H1 (cell line): ENCODE measurements around the gene RBM43. TPM values are rescaled to one million over a fixed set of nuclear protein-coding genes. Genes with fewer than 3 reads are reported as not detected.
A peak's percentile ranks its signal among the peaks of the same experiment; 100 is the strongest.

Experiments
- CTCF ChIA-PET: fragments of 300-600 bp; sonication (Branson Sonifier 250); formaldehyde crosslinking; loops from one replicate; lab custom pipeline; 2021; ENCODE audit not compliant: partially characterized antibody; lab: Charles Lee
- POLR2A ChIA-PET: fragments of 300-600 bp; sonication (Branson Sonifier 250); formaldehyde crosslinking; loops from one replicate; lab custom pipeline; 2021; ENCODE audit warnings: inconsistent platforms; ENCODE audit not compliant: partially characterized antibody; lab: Charles Lee
- DNase-seq, 2 experiments: peaks; one replicate each; pipeline versions ENCODE4 v3.0.0 to v3.0.0-alpha.2; 2010 to 2022; ENCODE audit warnings: low spot score in 2 of 2, low read depth in 1 of 2, mixed read lengths in 1 of 2
- FAIRE-seq: peaks from 2 replicates; lab custom pipeline; 2011; peaks lifted over from hg19 to GRCh38; lab: Jason Lieb, UNC
- H2AFZ ChIP-seq: 2 replicates; pipeline ENCODE4 v1.8.1; 2012; ENCODE audit warnings: low read length, inconsistent platforms
- H2AK5ac ChIP-seq: 2 replicates; pipeline ENCODE4 v1.6.1; 2013; ENCODE audit warnings: low read depth, low read length
- H2BK120ac ChIP-seq: replicated peaks from 2 replicates; pipeline ENCODE3; 2013; ENCODE audit warnings: low read depth, low read length, inconsistent platforms
- H2BK12ac ChIP-seq: 2 replicates; pipeline ENCODE4 v1.6.1; 2013; ENCODE audit warnings: low read depth, low read length
- H2BK15ac ChIP-seq: 2 replicates; pipeline ENCODE4 v1.6.1; 2013; ENCODE audit warnings: low read length
- H2BK20ac ChIP-seq: 2 replicates; pipeline ENCODE4 v1.6.1; 2013; ENCODE audit warnings: low read length
- H2BK5ac ChIP-seq: 2 replicates; pipeline ENCODE4 v1.6.1; 2013; ENCODE audit warnings: low read depth, low read length
- H3K14ac ChIP-seq: 2 replicates; pipeline ENCODE4 v1.6.1; 2013; ENCODE audit warnings: inconsistent platforms; ENCODE audit not compliant: insufficient read length
- H3K18ac ChIP-seq: 2 replicates; pipeline ENCODE4 v1.6.1; 2013; ENCODE audit warnings: low read length; ENCODE audit errors: extremely low read depth
- H3K23ac ChIP-seq: 2 replicates; pipeline ENCODE4 v1.6.1; 2013; ENCODE audit warnings: inconsistent platforms; ENCODE audit not compliant: insufficient read length
- H3K23me2 ChIP-seq: 2 replicates; pipeline ENCODE4 v1.6.1; 2013; ENCODE audit warnings: low read depth, low read length
- H3K27ac ChIP-seq: 2 replicates; pipeline ENCODE4 v1.6.1; 2011; ENCODE audit warnings: low read depth, low read length, inconsistent platforms
- H3K27me3 ChIP-seq, 4 experiments: replicated peaks in 1 of 4; 1 replicate in 1 of 4; 2 replicates in 3 of 4; pipeline versions ENCODE4 v1.6.1 to v1.8.1; 2011 to 2013; ENCODE audit warnings: low read length in 3 of 4, mild to moderate bottlenecking in 3 of 4, inconsistent platforms in 2 of 4, mixed read lengths in 2 of 4, moderate library complexity in 1 of 4; ENCODE audit not compliant: control insufficient read depth in 3 of 4, insufficient read depth in 3 of 4; ENCODE audit errors: extremely low read depth in 1 of 4
- H3K36me3 ChIP-seq, 4 experiments: 2 replicates each; pipeline versions ENCODE4 v1.6.1 to v1.8.1; 2011 to 2013; ENCODE audit warnings: mild to moderate bottlenecking in 4 of 4, low read length in 3 of 4, moderate library complexity in 2 of 4, control low read depth in 1 of 4, inconsistent platforms in 1 of 4; ENCODE audit not compliant: insufficient read depth in 4 of 4, control insufficient read depth in 2 of 4
- H3K4ac ChIP-seq: replicated peaks from 2 replicates; pipeline ENCODE3; 2013; ENCODE audit warnings: low read length, low read depth, mixed read lengths, inconsistent platforms; ENCODE audit not compliant: insufficient read length
- H3K4me1 ChIP-seq, 4 experiments: replicated peaks in 1 of 4; 1 replicate in 1 of 4; 2 replicates in 3 of 4; pipeline versions ENCODE4 v1.6.1 to v1.8.1; 2011 to 2013; ENCODE audit warnings: low read length in 3 of 4, inconsistent platforms in 2 of 4, mixed read lengths in 1 of 4; ENCODE audit not compliant: insufficient read depth in 4 of 4, control insufficient read depth in 3 of 4
- H3K4me2 ChIP-seq, 2 experiments: 2 replicates each; pipeline versions ENCODE4 v1.6.1 to v1.8.1; 2011 to 2013; ENCODE audit warnings: low read depth in 2 of 2, low read length in 2 of 2, control low read depth in 1 of 2, inconsistent platforms in 1 of 2, mild to moderate bottlenecking in 1 of 2; ENCODE audit not compliant: insufficient read depth in 1 of 2
- H3K4me3 ChIP-seq, 4 experiments: fragments of 200-600, 300-600 bp in 1 of 4; sonication (generic), shearing (Covaris generic), sonication (Bioruptor Twin) in 1 of 4; 2 replicates each; pipeline versions ENCODE4 v1.5.1 to v1.8.1; 2011 to 2016; ENCODE audit warnings: low read length in 4 of 4, low read depth in 3 of 4, control low read depth in 2 of 4, inconsistent platforms in 2 of 4, mild to moderate bottlenecking in 2 of 4, mixed read lengths in 1 of 4, moderate library complexity in 1 of 4; ENCODE audit not compliant: insufficient read depth in 2 of 4; ENCODE audit errors: extremely low read depth in 1 of 4
- H3K56ac ChIP-seq: replicated peaks from 2 replicates; pipeline ENCODE3; 2013; ENCODE audit warnings: low read depth, mild to moderate bottlenecking, mixed read lengths, low read length, inconsistent platforms; ENCODE audit not compliant: insufficient read length
- H3K79me1 ChIP-seq: 2 replicates; pipeline ENCODE4 v1.6.1; 2013; ENCODE audit warnings: low read depth, low read length, control low read depth
- H3K79me2 ChIP-seq, 2 experiments: 2 replicates each; pipeline versions ENCODE4 v1.6.1 to v1.8.1; 2012 to 2013; ENCODE audit warnings: low read length in 2 of 2, mild to moderate bottlenecking in 2 of 2, inconsistent platforms in 1 of 2; ENCODE audit not compliant: insufficient read depth in 2 of 2, control insufficient read depth in 1 of 2
- H3K9ac ChIP-seq, 4 experiments: replicated peaks in 1 of 4; 1 replicate in 1 of 4; 2 replicates in 3 of 4; pipeline versions ENCODE4 v1.6.1 to v1.8.1; 2011 to 2013; ENCODE audit warnings: low read depth in 3 of 4, low read length in 3 of 4, control low read depth in 2 of 4, mild to moderate bottlenecking in 2 of 4, moderate library complexity in 2 of 4, inconsistent platforms in 1 of 4; ENCODE audit errors: extremely low read depth in 1 of 4
- H3K9me3 ChIP-seq, 2 experiments: 2 replicates each; pipeline versions ENCODE4 v1.6.1 to v1.8.1; 2012 to 2013; ENCODE audit warnings: mild to moderate bottlenecking in 2 of 2, moderate library complexity in 2 of 2, control low read depth in 1 of 2, inconsistent platforms in 1 of 2, low read depth in 1 of 2, low read length in 1 of 2, mixed read lengths in 1 of 2; ENCODE audit not compliant: insufficient read depth in 2 of 2
- H4K20me1 ChIP-seq, 2 experiments: replicated peaks in 1 of 2; 2 replicates each; pipeline versions ENCODE3 to v1.8.1; 2011 to 2013; ENCODE audit warnings: inconsistent platforms in 2 of 2, low read length in 2 of 2, mild to moderate bottlenecking in 1 of 2; ENCODE audit not compliant: insufficient read depth in 2 of 2, control insufficient read depth in 1 of 2
- H4K5ac ChIP-seq: 2 replicates; pipeline ENCODE4 v1.6.1; 2013; ENCODE audit warnings: low read length, low read depth, mixed read lengths, inconsistent platforms; ENCODE audit not compliant: insufficient read length
- H4K8ac ChIP-seq: 2 replicates; pipeline ENCODE4 v1.8.0; 2013; ENCODE audit warnings: mild to moderate bottlenecking, moderate library complexity, low read length, inconsistent platforms; ENCODE audit not compliant: insufficient read depth; ENCODE audit errors: extremely low read depth
- H4K91ac ChIP-seq: replicated peaks from 2 replicates; pipeline ENCODE3; 2013; ENCODE audit warnings: low read length, mixed read lengths, inconsistent platforms; ENCODE audit not compliant: insufficient read length
- ATF3 ChIP-seq: IDR thresholded peaks from 2 replicates; pipeline ENCODE4 v1.6.1; 2011; ENCODE audit warnings: low read depth, mild to moderate bottlenecking, low read length; ENCODE audit not compliant: insufficient read depth
- CTCF ChIP-seq, 3 experiments: IDR thresholded peaks; 1 replicate in 2 of 3; 2 replicates in 1 of 3; pipeline versions ENCODE4 v1.5.1 to v1.6.1; 2011; ENCODE audit warnings: low read length in 3 of 3, mild to moderate bottlenecking in 3 of 3, inconsistent platforms in 2 of 3, low read depth in 1 of 3, moderate library complexity in 1 of 3; ENCODE audit not compliant: insufficient read depth in 1 of 3; ENCODE audit errors: control extremely low read depth in 1 of 3
- HDAC2 ChIP-seq, 2 experiments: fragments of 300-600 bp in 1 of 2; sonication (generic) in 1 of 2; IDR thresholded peaks; 2 replicates each; pipeline ENCODE4 v1.6.1; 2011 to 2012; ENCODE audit warnings: low read depth in 2 of 2, low read length in 2 of 2, mild to moderate bottlenecking in 2 of 2, moderate library complexity in 2 of 2, borderline replicate concordance in 1 of 2, inconsistent platforms in 1 of 2
- HDAC6 ChIP-seq: IDR thresholded peaks from one replicate; pipeline ENCODE4 v1.7.1; 2012; ENCODE audit warnings: low read depth, mild to moderate bottlenecking, inconsistent platforms, low read length, moderate library complexity
- JUN ChIP-seq: IDR thresholded peaks from 2 replicates; pipeline ENCODE4 v1.6.1; 2011; ENCODE audit warnings: low read depth, mild to moderate bottlenecking, improper control_type of control experiment, low read length
- KDM5A ChIP-seq: fragments of 200-600 bp; IDR thresholded peaks from 2 replicates; pipeline ENCODE4 v1.7.1; 2012; ENCODE audit warnings: mild to moderate bottlenecking, low read length, inconsistent platforms, mixed read lengths
- NANOG ChIP-seq: IDR thresholded peaks from 2 replicates; pipeline ENCODE4 v1.6.1; 2011; ENCODE audit warnings: low read length, low read depth, mild to moderate bottlenecking, inconsistent platforms; ENCODE audit not compliant: insufficient read depth, poor library complexity, severe bottlenecking
- RFX5 ChIP-seq: IDR thresholded peaks from 2 replicates; pipeline ENCODE4 v1.6.1; 2011; ENCODE audit warnings: low read depth, low read length, improper control_type of control experiment, borderline replicate concordance
- SUZ12 ChIP-seq: fragments of 200-600 bp; sonication (generic); IDR thresholded peaks from 2 replicates; pipeline ENCODE4 v1.6.1; 2012; ENCODE audit warnings: mild to moderate bottlenecking, inconsistent platforms, low read length, moderate library complexity, mixed read lengths
- TAF1 ChIP-seq: IDR thresholded peaks from 2 replicates; pipeline ENCODE4 v1.6.1; 2011; ENCODE audit warnings: mild to moderate bottlenecking, low read depth, low read length
- WGBS, 2 experiments: shearing (Covaris generic) in 1 of 2; methylation state at CpG; one replicate each; pipeline versions ENCODE4 v1.1.6 to v1.1.7; 2013 to 2015; ENCODE audit warnings: low lambda C conversion rate in 2 of 2, mixed read lengths in 2 of 2, inconsistent platforms in 1 of 2, low coverage in 1 of 2, missing lambda C conversion rate in 1 of 2; ENCODE audit not compliant: insufficient replicate concordance in 2 of 2, insufficient coverage in 1 of 2, insufficient read length in 1 of 2; ENCODE audit errors: extremely low coverage in 1 of 2, missing lambda C conversion rate in 1 of 2; 5-methylcytosine and 5-hydroxymethylcytosine counted together
- polyA plus RNA-seq, 7 experiments: library from polyadenylated mRNA; depleted of rRNA in 3 of 7; stranded (reverse) in 5 of 7; unstranded in 2 of 7; fragments of >200 nt in 5 of 7; fragments of 200-250 nt in 2 of 7; gene quantifications; 1 replicate in 5 of 7; 2 replicates in 1 of 7; 4 replicates in 1 of 7; pipeline versions ENCODE4 v1.2.1 to v1.2.3, GENCODE V29; 2011 to 2013; ENCODE audit warnings: missing spikeins in 2 of 7, mixed read lengths in 2 of 7
- total RNA-seq: library from RNA; stranded (reverse); fragmentation: NEBNext Ultra II Directional; extraction: Animal tissue kit (Norgen Biotek cat#: 25700); gene quantifications from 2 replicates; pipeline ENCODE4 v1.2.1, GENCODE V29; 2021

RBM43 gene
- total and polyA plus RNA-seq, 2 of the 8 experiments (the other 6 are each of a cell fraction or from before 2014, with no cell fraction given): 1.7 to 2.0 TPM

GRCh38 chr2:151261977-151262291 lies 271 bp upstream of the RBM43 start:
- peak overlapping the region in 3 of 4 experiments; percentile 36 to 79 (median 58); a peak in 4 of 7 replicates for H3K9ac ChIP-seq
- no peaks in the 10 kb centered on the region for H4K20me1 ChIP-seq
- H3K4me2 ChIP-seq: peak overlapping the region; percentile 49 to 75
- H2AFZ ChIP-seq: peak overlapping the region; percentile 75
- H3K9me3 ChIP-seq: no peaks in the 10 kb centered on the region
- peak overlapping the region; percentile 84; the same call in 1 of the 2 replicates for H3K18ac ChIP-seq
- FAIRE-seq (peak; percentile 32), DNase-seq (no peak)
- peak overlapping the region; percentile 37 to 66 (median 60); a peak in 7 of 8 replicates for H3K4me3 ChIP-seq
- no peak overlapping the region for H2BK5ac ChIP-seq
- peak overlapping the region; percentile 76; the same call in 1 of the 2 replicates for H3K27ac ChIP-seq
- H2BK12ac ChIP-seq: no peak overlapping the region; the same call in 1 of the 2 replicates
- 51% methylated on average over 7 of the region's 9 CpGs; no CpG with 5 or more reads in 1 of the 2 experiments for WGBS, 2 experiments
- H4K5ac ChIP-seq: peak overlapping the region; percentile 55
- no peak overlapping the region for H3K4ac ChIP-seq
- H2AK5ac ChIP-seq: no peak overlapping the region
- no peak overlapping the region for H2BK20ac ChIP-seq
- H2BK15ac ChIP-seq: no peak overlapping the region
- CTCF ChIA-PET: interaction anchor here (1.2 kb wide), 1 partner anchor 10 kb away, joined by 3 read pairs; no protein-coding TSS in a partner anchor
- no peak overlapping the region for H2BK120ac ChIP-seq
- H3K36me3 ChIP-seq: no peaks in the 10 kb centered on the region
- no peaks in the 10 kb centered on the region for H3K79me2 ChIP-seq
- no peak overlapping the region for H3K23ac ChIP-seq
- H3K79me1 ChIP-seq: no peaks in the 10 kb centered on the region
- peak overlapping the region; percentile 93; the same call in 1 of the 2 replicates for H4K8ac ChIP-seq
- H3K23me2 ChIP-seq: peaks cover 3% of the 10 kb centered on the region; the same call in 1 of the 2 replicates
- no peak overlapping the region for H3K56ac ChIP-seq
- POLR2A ChIA-PET: interaction anchor here (0.7 to 2.5 kb wide), 10 partner anchors 9 to 173 kb away, joined by 3 to 8 read pairs (median 4); partner anchors contain the start of genes NMI and RIF1
- no peaks in the 10 kb centered on the region for H3K27me3 ChIP-seq
- no peak overlapping the region for H4K91ac ChIP-seq
- H3K14ac ChIP-seq: no peak overlapping the region
- H3K4me1 ChIP-seq: peaks cover 2 to 16% (median 7%) of the 10 kb centered on the region in 4 experiments
- no peak for TF ChIP-seq ATF3
- TF ChIP-seq HDAC2 (IDR thresholded peaks at IDR 0.05; ENCODE audit: borderline replicate concordance in 1 of 2, low read depth in 2 of 2, low read length in 2 of 2): no peak
- TF ChIP-seq JUN: no peak
- TF ChIP-seq RFX5: no peak
- TF ChIP-seq NANOG: no peak
- no peak for TF ChIP-seq SUZ12
- TF ChIP-seq TAF1: no peak
- TF ChIP-seq CTCF (IDR thresholded peaks at IDR 0.05; ENCODE audit: control extremely low read depth in 1 of 3, insufficient read depth in 1 of 3, low read depth in 1 of 3, low read length in 3 of 3): no peak
- TF ChIP-seq HDAC6: no peak
- TF ChIP-seq KDM5A: no peak
